22Rv1 (cell line): ENCODE data around the gene RTTN.

Experiments used
- ZFX ChIP-seq: fragments of 450-650 bp; IDR thresholded peaks from 2 replicates; pipeline ENCODE4 v1.6.1; 2017; ENCODE audit warnings: antibody characterized with exemption, borderline replicate concordance
- TF ChIP-seq, protein P1 (sequence below): fragments of 450-650 bp; IDR thresholded peaks from 2 replicates; pipeline ENCODE4 v1.5.1; 2017; ENCODE audit warnings: mild to moderate bottlenecking

DNA sequence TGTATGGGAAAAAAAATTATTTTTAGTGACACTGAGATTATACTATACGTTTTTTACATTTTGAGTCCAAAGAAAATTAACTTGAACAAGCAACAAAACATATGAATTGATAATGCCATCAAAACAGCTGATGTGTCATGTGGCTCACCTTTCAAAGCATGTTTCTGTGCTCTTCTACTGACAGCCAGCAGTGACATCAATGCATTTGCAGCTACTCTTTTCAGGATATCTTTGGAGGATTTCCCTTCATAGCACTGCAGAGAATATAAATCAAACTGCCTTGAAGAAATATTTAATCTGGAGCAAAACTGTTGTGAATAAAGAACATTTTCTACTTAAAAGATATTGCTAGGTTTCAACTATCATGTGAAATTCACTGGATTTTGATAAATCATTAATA lies 174.8 kb downstream of the RTTN start:
- TF ChIP-seq, protein P1, sequence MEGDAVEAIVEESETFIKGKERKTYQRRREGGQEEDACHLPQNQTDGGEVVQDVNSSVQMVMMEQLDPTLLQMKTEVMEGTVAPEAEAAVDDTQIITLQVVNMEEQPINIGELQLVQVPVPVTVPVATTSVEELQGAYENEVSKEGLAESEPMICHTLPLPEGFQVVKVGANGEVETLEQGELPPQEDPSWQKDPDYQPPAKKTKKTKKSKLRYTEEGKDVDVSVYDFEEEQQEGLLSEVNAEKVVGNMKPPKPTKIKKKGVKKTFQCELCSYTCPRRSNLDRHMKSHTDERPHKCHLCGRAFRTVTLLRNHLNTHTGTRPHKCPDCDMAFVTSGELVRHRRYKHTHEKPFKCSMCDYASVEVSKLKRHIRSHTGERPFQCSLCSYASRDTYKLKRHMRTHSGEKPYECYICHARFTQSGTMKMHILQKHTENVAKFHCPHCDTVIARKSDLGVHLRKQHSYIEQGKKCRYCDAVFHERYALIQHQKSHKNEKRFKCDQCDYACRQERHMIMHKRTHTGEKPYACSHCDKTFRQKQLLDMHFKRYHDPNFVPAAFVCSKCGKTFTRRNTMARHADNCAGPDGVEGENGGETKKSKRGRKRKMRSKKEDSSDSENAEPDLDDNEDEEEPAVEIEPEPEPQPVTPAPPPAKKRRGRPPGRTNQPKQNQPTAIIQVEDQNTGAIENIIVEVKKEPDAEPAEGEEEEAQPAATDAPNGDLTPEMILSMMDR = no peak
- no peak for TF ChIP-seq ZFX
